DMS114 treated with DMSO at 0.1 percent for 48 hours (cell line): Measurements from ENCODE around the gene PRSS8.
"Not testable (repeated sequence)": the region's sequence is repeated elsewhere in the genome, so short reads cannot be mapped to it uniquely, and the experiment has no call there.

Experiments
- DNase-seq: peaks from one replicate; lab custom pipeline; 2025; ENCODE audit not compliant: unreplicated experiment; lab: John Stamatoyannopoulos, UW

Gene PRSS8

GRCh38 chr16:31106509-31107464, 28.7 kb downstream of the PRSS8 start:
- no peak for DNase-seq

GRCh38 chr16:31105677-31106213, 29.8 kb downstream of the PRSS8 start:
- no peak for DNase-seq

- not testable (repeated sequence) for DNase-seq
Observed at GRCh38 chr16:31100876-31101641, 34.5 kb downstream of the PRSS8 start.

GRCh38 chr16:31099860-31100638, 35.5 kb downstream of the PRSS8 start:
- no peak for DNase-seq

GRCh38 chr16:31094424-31095120, 41.0 kb downstream of the PRSS8 start, which contains the start of gene VKORC1:
VKORC1 (minus strand) TSS chr16:31094797; CDS start chr16:31094729, 68 bp downstream.
- peak; percentile 95 for DNase-seq

- no peak for DNase-seq
Observed at GRCh38 chr16:31094088-31094423, 41.5 kb downstream of the PRSS8 start.

- DNase-seq = no peak
Observed at GRCh38 chr16:31093132-31093703, 42.3 kb downstream of the PRSS8 start.

GRCh38 chr16:31092330-31092729, 43.2 kb downstream of the PRSS8 start:
- DNase-seq = no peak

- no peak for DNase-seq
Observed at GRCh38 chr16:31090540-31090939, 45.0 kb downstream of the PRSS8 start.

GRCh38 chr16:31089199-31089598, 46.3 kb downstream of the PRSS8 start:
- DNase-seq = no peak

GRCh38 chr16:31088459-31089183, 46.9 kb downstream of the PRSS8 start, which contains the start of gene PRSS53:
PRSS53 (minus strand) TSS chr16:31088943; CDS start chr16:31088809, 134 bp downstream.
- no peak for DNase-seq

GRCh38 chr16:31087971-31088370, 47.6 kb downstream of the PRSS8 start:
- DNase-seq = no peak

GRCh38 chr16:31087481-31087880, 48.0 kb downstream of the PRSS8 start:
- no peak for DNase-seq

GRCh38 chr16:31086629-31086906, 49.0 kb downstream of the PRSS8 start:
- DNase-seq = no peak

GRCh38 chr16:31085873-31086628, 49.5 kb downstream of the PRSS8 start:
- DNase-seq = no peak

GRCh38 chr16:31085411-31085810, 50.1 kb downstream of the PRSS8 start:
- DNase-seq = no peak

- DNase-seq = no peak
Observed at GRCh38 chr16:31084584-31085302, 50.8 kb downstream of the PRSS8 start.

GRCh38 chr16:31083981-31084380, 51.5 kb downstream of the PRSS8 start:
- no peak for DNase-seq
